GM20000 (cell line): Measurements from ENCODE around the gene CACNA2D4.

ENCODE experiments used
- DNase-seq: peaks from one replicate; pipeline ENCODE4 v3.0.0; 2012; ENCODE audit warnings: low spot score
- TF ChIP-seq, protein P1 (sequence below): IDR thresholded peaks from 2 replicates; pipeline ENCODE4 v1.5.1; 2012; ENCODE audit warnings: mild to moderate bottlenecking, control low read depth; ENCODE audit errors: extremely low read depth, missing control alignments

CACNA2D4 gene

DNA sequence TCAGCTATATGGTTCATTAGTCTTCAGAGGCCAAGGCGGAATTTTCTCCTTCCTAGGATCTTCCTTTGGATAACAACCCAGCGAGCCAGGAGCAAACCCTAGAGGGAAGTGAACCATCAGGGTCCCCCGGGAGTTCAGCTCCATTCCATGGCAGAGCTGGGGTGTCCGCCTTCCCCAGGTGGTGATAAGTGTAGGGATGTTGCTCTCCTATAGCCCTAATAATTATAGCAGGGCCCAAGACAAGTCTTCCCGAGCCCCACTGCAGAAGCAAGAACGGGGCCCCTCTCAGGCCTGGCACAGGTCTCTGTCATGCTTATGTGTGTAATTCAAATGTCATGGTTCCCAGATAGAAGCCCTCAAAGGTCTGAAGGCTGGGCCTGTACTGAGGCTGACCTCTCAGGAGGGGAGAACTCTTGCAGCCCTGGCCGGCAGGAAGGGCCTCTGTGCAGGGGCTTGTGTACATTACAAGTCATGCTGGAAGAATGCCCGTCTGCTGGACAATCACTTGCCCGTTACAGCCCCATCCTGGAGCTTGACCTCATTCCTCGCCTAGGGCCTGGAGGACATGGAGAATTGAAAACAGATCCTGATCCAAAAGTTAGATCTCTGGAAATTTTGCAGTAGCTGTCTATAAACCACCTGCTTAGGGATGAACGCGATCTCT lies 80.8 kb downstream of the CACNA2D4 start:
- no peak for DNase-seq
- TF ChIP-seq, protein P1, sequence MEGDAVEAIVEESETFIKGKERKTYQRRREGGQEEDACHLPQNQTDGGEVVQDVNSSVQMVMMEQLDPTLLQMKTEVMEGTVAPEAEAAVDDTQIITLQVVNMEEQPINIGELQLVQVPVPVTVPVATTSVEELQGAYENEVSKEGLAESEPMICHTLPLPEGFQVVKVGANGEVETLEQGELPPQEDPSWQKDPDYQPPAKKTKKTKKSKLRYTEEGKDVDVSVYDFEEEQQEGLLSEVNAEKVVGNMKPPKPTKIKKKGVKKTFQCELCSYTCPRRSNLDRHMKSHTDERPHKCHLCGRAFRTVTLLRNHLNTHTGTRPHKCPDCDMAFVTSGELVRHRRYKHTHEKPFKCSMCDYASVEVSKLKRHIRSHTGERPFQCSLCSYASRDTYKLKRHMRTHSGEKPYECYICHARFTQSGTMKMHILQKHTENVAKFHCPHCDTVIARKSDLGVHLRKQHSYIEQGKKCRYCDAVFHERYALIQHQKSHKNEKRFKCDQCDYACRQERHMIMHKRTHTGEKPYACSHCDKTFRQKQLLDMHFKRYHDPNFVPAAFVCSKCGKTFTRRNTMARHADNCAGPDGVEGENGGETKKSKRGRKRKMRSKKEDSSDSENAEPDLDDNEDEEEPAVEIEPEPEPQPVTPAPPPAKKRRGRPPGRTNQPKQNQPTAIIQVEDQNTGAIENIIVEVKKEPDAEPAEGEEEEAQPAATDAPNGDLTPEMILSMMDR: no peak

DNA sequence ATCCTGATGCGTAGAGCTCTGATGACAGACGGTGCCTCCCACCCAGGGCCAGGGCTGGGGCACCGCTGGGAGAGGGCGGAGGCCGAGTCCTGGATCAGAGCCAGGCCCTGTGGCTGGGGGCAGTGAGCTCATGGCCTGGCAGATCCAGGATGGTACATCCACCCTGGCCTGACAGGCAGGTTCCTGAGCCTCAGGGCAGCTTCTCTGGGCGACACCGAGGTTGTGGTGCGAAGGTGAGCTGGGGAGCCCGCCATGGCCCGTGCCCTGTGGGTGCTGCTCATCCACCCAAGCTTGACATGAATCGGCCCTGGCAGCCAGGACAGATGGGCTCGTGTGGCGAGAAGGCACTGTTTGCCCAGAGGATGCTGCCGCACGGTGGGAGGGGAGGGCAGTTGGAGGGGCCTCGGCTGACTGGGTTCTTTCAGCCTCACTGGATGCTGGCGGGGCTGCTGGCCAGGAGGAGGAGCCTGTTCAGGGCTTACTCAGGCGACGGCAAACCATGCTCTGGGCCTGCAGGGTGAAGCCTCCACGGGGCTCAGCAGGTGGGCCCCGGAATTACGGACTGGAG lies 81.5 kb downstream of the CACNA2D4 start:
- no peak for DNase-seq
- TF ChIP-seq, protein P1: no peak

- DNase-seq: no peak
- TF ChIP-seq, protein P1: no peak
These were observed 82.1 kb downstream of the CACNA2D4 start for GRCh38 chr12:1836241-1836803.

DNA sequence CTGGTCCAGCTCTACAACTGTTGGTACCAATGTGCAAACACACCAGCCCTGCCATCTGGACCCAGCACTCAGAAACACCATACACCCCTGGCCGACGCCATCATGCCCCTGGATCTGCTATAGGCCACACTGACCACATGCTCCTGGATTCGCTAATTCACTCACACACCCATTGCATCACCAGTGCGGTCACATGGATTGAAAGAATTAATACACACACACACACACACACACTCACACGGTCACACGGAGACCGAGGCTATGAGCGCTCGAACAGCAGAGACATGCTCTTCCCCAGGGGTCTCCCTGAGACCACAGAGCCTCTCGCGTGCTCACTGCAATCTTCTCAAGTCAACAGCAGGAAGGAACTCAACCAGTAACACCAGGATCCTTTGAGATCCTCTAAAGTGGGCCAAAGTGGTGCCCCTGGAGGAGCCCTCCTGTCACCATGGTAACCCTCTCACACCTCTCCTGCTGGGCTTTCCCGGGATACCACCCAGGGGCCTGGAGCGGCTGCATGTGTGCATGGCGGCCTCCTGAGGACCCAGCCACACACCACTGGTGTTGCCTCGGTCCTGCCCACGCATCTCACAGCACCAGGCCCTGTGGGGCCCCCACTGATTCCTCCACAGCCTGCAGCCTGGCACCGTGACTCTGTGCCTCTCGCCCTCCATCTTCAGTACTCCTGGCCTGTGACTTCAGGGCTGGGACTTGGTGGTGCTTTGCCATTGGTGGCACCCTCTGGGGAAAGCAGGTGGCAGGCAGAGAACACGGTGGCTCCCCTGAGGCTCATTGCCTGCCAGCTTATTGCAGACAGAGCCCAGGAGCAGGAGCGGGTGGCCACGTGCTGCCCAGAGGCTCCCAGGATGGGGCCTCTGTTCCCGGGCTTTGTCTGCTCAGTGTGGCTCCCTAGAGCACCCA lies 83.0 kb downstream of the CACNA2D4 start:
- DNase-seq: no peak
- TF ChIP-seq, protein P1: no peak

- DNase-seq: no peak
- TF ChIP-seq, protein P1: no peak
These were observed 84.1 kb downstream of the CACNA2D4 start for GRCh38 chr12:1834186-1834925.

- TF ChIP-seq, protein P1: no peak
- no peak for DNase-seq
These were observed 84.8 kb downstream of the CACNA2D4 start for GRCh38 chr12:1833596-1834028.
